K562 (cell line): Measurements from ENCODE around the gene DISC1. TPM values are rescaled to one million over a fixed set of nuclear protein-coding genes. Genes with fewer than 3 reads are reported as not detected.

Source experiments
- ATAC-seq: fragments of 200-7000 bp; cut with Tn5 transposase; 3 replicates; pipeline ENCODE4 v1.9.1; 2020; ENCODE audit warnings: moderate library complexity
- BruUV-seq: library from RNA; stranded (reverse); fragments of 400-500 nt; replicated peaks from 2 replicates; lab custom pipeline; 2021; lab: Mats Ljungman, UMichigan
- CTCF ChIA-PET: fragments of 300-600 bp; formaldehyde crosslinking; extraction: SDS; loops from one replicate; lab custom pipeline; 2021; ENCODE audit warnings: low intra/inter-chr PET ratio; lab: Yijun Ruan, JAX
- POLR2A ChIA-PET: fragments of 300-600, 350-650 bp; sonication (Branson Sonifier 250); formaldehyde crosslinking; extraction: SDS; loops from one replicate; lab custom pipeline; 2021; ENCODE audit warnings: antibody characterized with exemption, inconsistent platforms; lab: Yijun Ruan, JAX
- DNase-seq, 4 experiments: peaks; one replicate each; pipeline versions ENCODE4 v3.0.0 to v3.0.0-alpha.2; 2011 to 2018; ENCODE audit warnings: low spot score in 3 of 4, mixed read lengths in 3 of 4; ENCODE audit errors: extremely low read depth in 1 of 4
- FAIRE-seq: peaks from 2 replicates; lab custom pipeline; 2011; peaks lifted over from hg19 to GRCh38; lab: Jason Lieb, UNC
- H2AFZ ChIP-seq: 2 replicates; pipeline ENCODE4 v1.6.0; 2011; ENCODE audit warnings: low read depth, low read length, control low read depth, inconsistent platforms
- H3K27ac ChIP-seq: fragments of 200-600 bp; 3 replicates; pipeline ENCODE4 v1.8.0; 2011; ENCODE audit warnings: low read depth, mild to moderate bottlenecking, control low read depth, inconsistent platforms, low read length, moderate library complexity, mixed read lengths; ENCODE audit errors: extremely low read depth
- H3K27me3 ChIP-seq, 2 experiments: fragments of 300-600 bp in 1 of 2; 2 replicates in 1 of 2; 3 replicates in 1 of 2; pipeline versions ENCODE4 v1.6.0 to v1.8.0; 2011; ENCODE audit warnings: inconsistent platforms in 2 of 2, low read length in 2 of 2, mild to moderate bottlenecking in 1 of 2, mixed read lengths in 1 of 2, moderate library complexity in 1 of 2; ENCODE audit not compliant: control insufficient read depth in 2 of 2, insufficient read depth in 2 of 2
- H3K36me3 ChIP-seq: fragments of 300-600 bp; 3 replicates; pipeline ENCODE4 v1.8.0; 2011; ENCODE audit warnings: mild to moderate bottlenecking, low read length, inconsistent platforms; ENCODE audit not compliant: control insufficient read depth, insufficient read depth
- H3K4me1 ChIP-seq, 2 experiments: fragments of 200-600 bp in 1 of 2; replicated peaks in 1 of 2; 2 replicates in 1 of 2; 3 replicates in 1 of 2; pipeline versions ENCODE4 v1.5.1 to v1.8.0; 2011; ENCODE audit warnings: inconsistent platforms in 2 of 2, low read length in 2 of 2, mild to moderate bottlenecking in 1 of 2, mixed read lengths in 1 of 2, moderate library complexity in 1 of 2; ENCODE audit not compliant: control insufficient read depth in 2 of 2, insufficient read depth in 2 of 2
- H3K4me2 ChIP-seq: 2 replicates; pipeline ENCODE4 v1.6.1; 2011; ENCODE audit warnings: low read length, control low read depth, inconsistent platforms, mixed read lengths; ENCODE audit not compliant: insufficient read depth
- H3K4me3 ChIP-seq: fragments of 200-600 bp; sonication (generic), shearing (Covaris generic); 2 replicates; pipeline ENCODE4 v1.5.1; 2016; ENCODE audit warnings: control low read depth, inconsistent platforms
- H3K79me2 ChIP-seq: fragments of 200-600 bp; 3 replicates; pipeline ENCODE4 v1.8.0; 2011; ENCODE audit warnings: low read length, inconsistent platforms; ENCODE audit not compliant: control insufficient read depth, insufficient read depth
- H3K9ac ChIP-seq, 2 experiments: 2 replicates each; pipeline versions ENCODE4 v1.6.0 to v1.6.1; 2011; ENCODE audit warnings: low read depth in 2 of 2, low read length in 2 of 2, control low read depth in 1 of 2, inconsistent platforms in 1 of 2, mild to moderate bottlenecking in 1 of 2, mixed read lengths in 1 of 2; ENCODE audit not compliant: insufficient read depth in 1 of 2
- H3K9me1 ChIP-seq: one replicate; pipeline ENCODE4 v1.6.0; 2011; ENCODE audit warnings: inconsistent platforms, mild to moderate bottlenecking, low read length, moderate library complexity; ENCODE audit not compliant: control insufficient read depth, insufficient read depth
- H3K9me3 ChIP-seq: replicated peaks from 2 replicates; pipeline ENCODE4 v1.5.1; 2011; ENCODE audit warnings: low read depth, low read length, inconsistent platforms; ENCODE audit not compliant: control insufficient read depth, insufficient read depth
- H4K20me1 ChIP-seq: replicated peaks from 2 replicates; pipeline ENCODE4 v1.6.1; 2011; ENCODE audit warnings: low read length, inconsistent platforms, mixed read lengths; ENCODE audit not compliant: control insufficient read depth, insufficient read depth
- FOS ChIP-seq: IDR thresholded peaks from 3 replicates; pipeline ENCODE4 v1.6.1; 2011; ENCODE audit not compliant: insufficient read length; ENCODE audit errors: extremely low read depth
- FOXJ2 ChIP-seq: fragments of 200-800 bp; sonication (Bioruptor generic); IDR thresholded peaks from 2 replicates; pipeline ENCODE4 v1.6.1; 2016; ENCODE audit warnings: missing genetic modification characterization, missing compliant biosample characterization
- FOXO4 ChIP-seq: fragments of 450-650 bp; formaldehyde crosslinking; IDR thresholded peaks from 2 replicates; pipeline ENCODE4 v1.4.0; 2020; ENCODE audit warnings: mild to moderate bottlenecking, moderate library complexity
- HIVEP1 ChIP-seq: fragments of 250-450 bp; sonication (Bioruptor Pico); IDR thresholded peaks from 2 replicates; pipeline ENCODE4 v1.4.0; 2020; ENCODE audit warnings: mild to moderate bottlenecking
- LEF1 ChIP-seq: fragments of 450-650 bp; IDR thresholded peaks from 2 replicates; pipeline ENCODE4 v1.6.1; 2016; ENCODE audit warnings: mild to moderate bottlenecking
- SMAD2 ChIP-seq: fragments of 150-350 bp; IDR thresholded peaks from 2 replicates; pipeline ENCODE4 v1.6.1; 2014; ENCODE audit warnings: low read depth, mild to moderate bottlenecking, low read length
- SMARCB1 ChIP-seq: IDR thresholded peaks from 2 replicates; pipeline ENCODE4 v1.6.1; 2011; ENCODE audit warnings: improper control_type of control experiment, low read depth; ENCODE audit not compliant: insufficient read length
- YBX1 ChIP-seq: fragments of 450-650 bp; IDR thresholded peaks from 2 replicates; pipeline ENCODE4 v1.7.1; 2016; ENCODE audit warnings: mild to moderate bottlenecking
- ZNF143 ChIP-seq: sonication (generic); formaldehyde crosslinking; IDR thresholded peaks from 2 replicates; pipeline ENCODE4 v1.9.0; 2022; ENCODE audit warnings: mild to moderate bottlenecking, missing genetic modification reagents
- ZNF384 ChIP-seq: IDR thresholded peaks from 2 replicates; pipeline ENCODE4 v1.6.1; 2012; ENCODE audit warnings: low read depth, low read length, improper control_type of control experiment
- ZNF551 ChIP-seq: fragments of 250-450 bp; sonication (Bioruptor Pico); IDR thresholded peaks from 2 replicates; pipeline ENCODE4 v1.5.0; 2021; ENCODE audit warnings: mild to moderate bottlenecking, moderate library complexity
- ZZZ3 ChIP-seq: fragments of 450-650 bp; IDR thresholded peaks from 2 replicates; pipeline ENCODE4 v1.6.1; 2016; ENCODE audit warnings: antibody characterized with exemption, mild to moderate bottlenecking, moderate library complexity
- WGBS: fragments of 100-300 bp; shearing (Covaris generic); methylation state at CpG from one replicate; pipeline ENCODE4 v1.1.6; 2016; ENCODE audit warnings: low coverage, mixed read lengths; ENCODE audit not compliant: insufficient coverage; ENCODE audit errors: missing lambda C conversion rate; 5-methylcytosine and 5-hydroxymethylcytosine counted together
- in situ Hi-C: fragments of 300-500 bp; cut with MboI; formaldehyde crosslinking; loops from 4 replicates; pipeline ENCODE4 v1.15.0; 2018; ENCODE audit warnings: inconsistent platforms, mixed read lengths
- intact Hi-C: fragments of 100-400 bp; cut with micrococcal nuclease; formaldehyde crosslinking; loops from 2 replicates; pipeline ENCODE4 v1.14.2; 2022
- polyA plus RNA-seq, 8 experiments: library from polyadenylated mRNA; depleted of rRNA in 4 of 8; stranded (reverse) in 5 of 8; unstranded in 3 of 8; fragments of >200 nt; fragmentation: Nextera tagmentation in 2 of 8; fragmentation: Illumina TruSeq in 1 of 8; extraction: Ambion mirVana in 2 of 8; extraction: Trizol in 1 of 8; gene quantifications; 2 replicates each; pipeline versions ENCODE4 v1.2.1 to v1.2.3, GENCODE V29; 2011 to 2014; ENCODE audit warnings: inconsistent platforms in 1 of 8, missing spikeins in 1 of 8
- total RNA-seq, 7 experiments: library from RNA; depleted of rRNA in 6 of 7; stranded (reverse); fragments of >200 nt in 6 of 7; fragmentation: Illumina TruSeq in 2 of 7; extraction: Trizol in 2 of 7; gene quantifications; 2 replicates each; pipeline versions ENCODE4 v1.2.1 to v1.2.3, GENCODE V29; 2011 to 2021; ENCODE audit warnings: low replicate concordance in 1 of 7
- TF ChIP-seq, protein P1 (sequence below): fragments of 450-650 bp; IDR thresholded peaks from 2 replicates; pipeline ENCODE4 v1.7.0; 2016; ENCODE audit warnings: borderline replicate concordance

DISC1 gene
- total and polyA plus RNA-seq, 9 of the 15 experiments (the other 6 are each of a cell fraction or from before 2014, with no cell fraction given): 0.01 to 0.11 (median 0.08) TPM; not detected in 1

DNA sequence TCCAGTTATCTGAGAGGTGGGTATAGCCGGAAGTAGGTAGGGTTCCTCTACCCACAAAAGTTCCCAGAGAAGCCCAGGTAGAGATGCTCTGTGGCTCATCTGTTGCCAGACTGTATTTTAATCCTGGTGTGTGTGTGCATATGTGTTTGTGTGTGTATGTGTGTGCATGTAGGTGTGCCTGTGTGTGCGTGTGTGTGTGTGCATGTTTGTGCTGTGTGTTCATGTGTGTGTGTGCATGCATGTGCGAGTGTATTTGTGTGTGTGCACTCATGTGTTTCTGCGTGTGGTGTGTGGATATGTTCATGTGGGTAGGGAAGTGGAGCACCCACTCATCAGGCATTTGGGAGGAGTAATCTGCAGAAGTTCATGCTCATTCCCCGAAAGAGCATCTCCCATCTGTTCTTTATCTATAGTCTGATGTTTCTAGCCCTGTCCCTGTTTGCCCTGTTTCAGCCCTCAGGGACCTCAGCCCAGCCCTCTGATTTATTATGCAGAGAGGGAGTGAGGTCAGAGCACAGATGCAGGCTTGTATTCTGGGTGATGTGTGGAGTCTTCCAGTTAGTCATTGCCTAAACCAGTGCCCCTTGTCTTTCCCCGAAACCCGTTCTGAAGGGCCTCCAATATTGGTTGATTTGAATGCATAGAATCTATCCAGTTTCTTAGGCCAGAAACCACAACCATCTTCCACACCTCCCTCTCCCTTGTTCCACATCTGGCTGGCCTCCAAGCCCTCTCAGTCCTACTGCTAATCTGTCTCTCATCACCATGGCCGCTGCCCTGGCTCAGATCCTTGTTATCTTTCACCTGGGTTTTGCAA, 69.1 kb downstream of the DISC1 start:
- FAIRE-seq (no peak), DNase-seq (no peak), ATAC-seq (no peak)
- H3K9me1 ChIP-seq: no peaks in the 10 kb centered on the region
- H3K36me3 ChIP-seq: no peaks in the 10 kb centered on the region
- no peaks in the 10 kb centered on the region; the same call in 1 of the 2 replicates for H4K20me1 ChIP-seq
- intact Hi-C loops (no loop called here), in situ Hi-C loops (no loop called here)
- no peak overlapping the region for H3K9ac ChIP-seq
- H3K79me2 ChIP-seq: no peaks in the 10 kb centered on the region
- peaks cover 29 to 43% of the 10 kb centered on the region in 2 experiments; a peak in 4 of 5 replicates for H3K27me3 ChIP-seq
- CTCF ChIA-PET: no interaction called here
- H3K4me2 ChIP-seq: no peak overlapping the region
- POLR2A ChIA-PET: interaction anchor here (0.9 kb wide), 1 partner anchor 108 kb away, joined by 3 read pairs; no protein-coding TSS in a partner anchor
- peaks cover 0 to 4% of the 10 kb centered on the region in 2 experiments; a peak in 1 of 5 replicates for H3K4me1 ChIP-seq
- no peak overlapping the region for H3K27ac ChIP-seq
- no peak overlapping the region for H3K4me3 ChIP-seq
- under 1% methylated on average over 8 of the region's 8 CpGs for WGBS
- no TSS peak for BruUV-seq
- H3K9me3 ChIP-seq: no peaks in the 10 kb centered on the region
- TF ChIP-seq, protein P1, sequence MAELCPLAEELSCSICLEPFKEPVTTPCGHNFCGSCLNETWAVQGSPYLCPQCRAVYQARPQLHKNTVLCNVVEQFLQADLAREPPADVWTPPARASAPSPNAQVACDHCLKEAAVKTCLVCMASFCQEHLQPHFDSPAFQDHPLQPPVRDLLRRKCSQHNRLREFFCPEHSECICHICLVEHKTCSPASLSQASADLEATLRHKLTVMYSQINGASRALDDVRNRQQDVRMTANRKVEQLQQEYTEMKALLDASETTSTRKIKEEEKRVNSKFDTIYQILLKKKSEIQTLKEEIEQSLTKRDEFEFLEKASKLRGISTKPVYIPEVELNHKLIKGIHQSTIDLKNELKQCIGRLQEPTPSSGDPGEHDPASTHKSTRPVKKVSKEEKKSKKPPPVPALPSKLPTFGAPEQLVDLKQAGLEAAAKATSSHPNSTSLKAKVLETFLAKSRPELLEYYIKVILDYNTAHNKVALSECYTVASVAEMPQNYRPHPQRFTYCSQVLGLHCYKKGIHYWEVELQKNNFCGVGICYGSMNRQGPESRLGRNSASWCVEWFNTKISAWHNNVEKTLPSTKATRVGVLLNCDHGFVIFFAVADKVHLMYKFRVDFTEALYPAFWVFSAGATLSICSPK: no peak
- TF ChIP-seq LEF1 (no peak), ZNF143 (CRISPR knock-in tag) (no peak), FOS (no peak), SMARCB1 (no peak), SMAD2 (no peak), HIVEP1 (CRISPR knock-in tag) (no peak), FOXJ2 (tag) (no peak), ZZZ3 (no peak), YBX1 (no peak), FOXO4 (CRISPR knock-in tag) (no peak), ZNF384 (no peak), ZNF551 (CRISPR knock-in tag) (no peak)
- H2AFZ ChIP-seq: no peak overlapping the region
